ENCODE results near the gene ANKS3.
A peak's percentile ranks its signal among the peaks of the same experiment; 100 is the strongest.
"Not testable (repeated sequence)": the region's sequence is repeated elsewhere in the genome, so short reads cannot be mapped to it uniquely, and the experiment has no call there.

- TF ChIP-seq CTCF (IDR thresholded peaks at IDR 0.05 in 4 of 5, conservative IDR thresholded peaks at IDR 0.05 in 1 of 5), result peak; percentile 46 to 80 (median 63)
- not testable (repeated sequence) for TF ChIP-seq POLR2A (IDR thresholded peaks at IDR 0.05)
These were observed 83.5 kb downstream of the ANKS3 start for GRCh38 chr16:4650443-4651074.

Data from gastrocnemius medialis (tissue), 4 donors.